ENCODE results near the gene PSMC4.

DNA sequence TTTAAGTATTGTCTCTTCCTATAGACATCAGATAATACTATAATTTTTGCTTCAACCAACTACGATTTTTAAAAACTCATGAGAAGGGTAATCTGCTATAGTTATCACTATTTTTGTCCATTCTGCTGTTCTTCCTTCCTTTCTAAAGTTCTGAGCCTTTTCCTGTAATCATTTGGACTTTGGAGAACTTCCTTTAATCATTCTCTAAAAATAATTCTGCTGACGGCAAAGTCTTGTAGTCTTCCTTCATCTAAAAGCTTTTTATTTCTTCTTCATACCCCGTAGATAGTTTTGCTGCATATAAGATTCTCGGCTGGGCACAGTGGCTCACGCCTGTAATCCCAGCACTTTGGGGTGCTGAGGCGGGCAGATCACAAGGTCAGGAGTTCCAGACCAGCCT, 31.4 kb upstream of the PSMC4 start:
- TF ChIP-seq CTCF (IDR thresholded peaks at IDR 0.05) (no peak), TCF7L2 (IDR thresholded peaks at IDR 0.05; ENCODE audit: low read depth, low read length) (no peak)
